T-helper 1 cell treated with Interleukin-12 subunit alpha and Interleukin-12 subunit beta and Interleukin-4 antibody, amounts not matched to agents 30 ng/mL and 1 ng/mL, for 36 hours (primary cell): ENCODE results near the gene CD3G. TPM values are rescaled to one million over a fixed set of nuclear protein-coding genes. Genes with fewer than 3 reads are reported as not detected.

ENCODE experiments used
- intact Hi-C: fragments of 100-400 bp; cut with micrococcal nuclease; formaldehyde crosslinking; loops from one replicate; pipeline ENCODE4 v1.15.1; 2024
- total RNA-seq: library from RNA; stranded (reverse); gene quantifications from 2 replicates; pipeline ENCODE4 v1.2.3, GENCODE V29; 2022

The CD3G gene
- total RNA-seq, 1 donor from 2014 or later: 229 TPM

- intact Hi-C loops: no loop called here
Observed at GRCh38 chr11:118321386-118322082, 22.6 kb upstream of the CD3G start.

GRCh38 chr11:118322721-118323120, 21.4 kb upstream of the CD3G start:
- intact Hi-C loops: no loop called here

- intact Hi-C loops: no loop called here
Observed at GRCh38 chr11:118325283-118325682, 18.9 kb upstream of the CD3G start.

GRCh38 chr11:118328745-118329144, 15.4 kb upstream of the CD3G start:
- intact Hi-C loops: no loop called here

GRCh38 chr11:118334745-118335144, 9.4 kb upstream of the CD3G start:
- intact Hi-C loops: no loop called here

GRCh38 chr11:118338637-118339061, 5.5 kb upstream of the CD3G start:
- intact Hi-C loops: loop anchor here (1.0 kb wide), 5 partner anchors 33 to 114 kb away; partner anchors contain the start of genes ATP5MG and MPZL3

- intact Hi-C loops: no loop called here
Observed at GRCh38 chr11:118339281-118339961, 4.7 kb upstream of the CD3G start.

- intact Hi-C loops: loop anchor here (5.0 kb wide), 2 partner anchors 193 to 523 kb away; no protein-coding TSS in a partner anchor
Observed at GRCh38 chr11:118340449-118340848, 3.7 kb upstream of the CD3G start.

- intact Hi-C loops: loop anchor here (5.0 kb wide), 2 partner anchors 194 to 524 kb away; no protein-coding TSS in a partner anchor
Observed at GRCh38 chr11:118341261-118341660, 2.9 kb upstream of the CD3G start.

- intact Hi-C loops: loop anchor here (1.0 to 5.0 kb wide), 4 partner anchors 38 to 525 kb away; partner anchors contain the start of gene CD3E
Observed at GRCh38 chr11:118341815-118342489, 2.2 kb upstream of the CD3G start.

GRCh38 chr11:118342503-118343161, 1.5 kb upstream of the CD3G start, which contains the start of gene CD3D:
CD3D (minus strand) TSS chr11:118342705; CDS start chr11:118342607, 98 bp downstream.
- intact Hi-C loops: loop anchor here (1.0 to 5.0 kb wide), 4 partner anchors 38 to 525 kb away; partner anchors contain the start of gene CD3E

GRCh38 chr11:118343248-118343647, 896 bp upstream of the CD3G start:
- intact Hi-C loops: loop anchor here (2.0 to 5.0 kb wide), 3 partner anchors 96 to 526 kb away; no protein-coding TSS in a partner anchor

GRCh38 chr11:118349475-118349874, 5.3 kb downstream of the CD3G start:
- intact Hi-C loops: no loop called here

GRCh38 chr11:118353084-118353710, 9.1 kb downstream of the CD3G start:
- intact Hi-C loops: loop anchor here (1.0 kb wide), 4 partner anchors 9 to 155 kb away; partner anchors contain the start of gene CD3G

GRCh38 chr11:118358071-118358470, 13.9 kb downstream of the CD3G start:
- intact Hi-C loops: loop anchor here (2.0 to 5.0 kb wide), 4 partner anchors 116 to 571 kb away; partner anchors contain the start of gene ARCN1

GRCh38 chr11:118359295-118359958, 15.3 kb downstream of the CD3G start, which contains the start of gene UBE4A:
UBE4A (plus strand) TSS chr11:118359600; CDS start chr11:118365081, 5,481 bp downstream.
- intact Hi-C loops: loop anchor here (1.0 to 5.0 kb wide), 9 partner anchors 14 to 569 kb away; partner anchors contain the start of genes ARCN1, ATP5MG and CD3E

- intact Hi-C loops: no loop called here
Observed at GRCh38 chr11:118364956-118365615, 20.9 kb downstream of the CD3G start.

- intact Hi-C loops: no loop called here
Observed at GRCh38 chr11:118366287-118366686, 22.1 kb downstream of the CD3G start.

GRCh38 chr11:118370774-118371173, 26.6 kb downstream of the CD3G start:
- intact Hi-C loops: no loop called here
